PC-9 (cell line): ENCODE measurements around the gene LMTK3.

Experiments used
- CTCF ChIP-seq: fragments of 200-600 bp; sonication (generic); conservative IDR thresholded peaks from 2 replicates; pipeline ENCODE4 v1.6.1; 2017; ENCODE audit warnings: mixed run types, antibody characterized with exemption, mild to moderate bottlenecking, moderate library complexity
- EZH2 ChIP-seq: fragments of 200-600 bp; sonication (generic); IDR thresholded peaks from 2 replicates; pipeline ENCODE4 v1.8.0; 2017; ENCODE audit warnings: antibody characterized with exemption, low read depth

GRCh38 chr19:48441360-48442050 is 70.1 kb downstream of the LMTK3 start:
- TF ChIP-seq CTCF (no peak), EZH2 (no peak)
